Neural cell (in vitro differentiated cells): ENCODE results near the gene CYP4F22.

Experiments
- EP300 ChIP-seq: fragments of 450-650 bp; conservative IDR thresholded peaks from 2 replicates; pipeline ENCODE4 v1.6.1; 2014; ENCODE audit warnings: antibody characterized with exemption, mild to moderate bottlenecking, moderate library complexity; ENCODE audit not compliant: poor library complexity, severe bottlenecking
- EZH2 ChIP-seq: fragments of 200-600, 300-800 bp; shearing (Covaris generic), sonication (generic); IDR thresholded peaks from 2 replicates; pipeline ENCODE4 v1.6.1; 2014; ENCODE audit warnings: antibody characterized with exemption, low read length, borderline replicate concordance, mild to moderate bottlenecking; ENCODE audit not compliant: insufficient read depth, poor library complexity, severe bottlenecking
- POLR2AphosphoS5 ChIP-seq: IDR thresholded peaks from 2 replicates; pipeline ENCODE4 v1.6.1; 2012
- RAD21 ChIP-seq: fragments of 450-650 bp; conservative IDR thresholded peaks from 2 replicates; pipeline ENCODE4 v1.6.1; 2014; ENCODE audit warnings: antibody characterized with exemption, mild to moderate bottlenecking, moderate library complexity
- REST ChIP-seq: IDR thresholded peaks from 2 replicates; pipeline ENCODE4 v1.6.1; 2012; ENCODE audit warnings: borderline replicate concordance
- TAF1 ChIP-seq: IDR thresholded peaks from 2 replicates; pipeline ENCODE4 v1.6.1; 2012; ENCODE audit warnings: low read depth
- TF ChIP-seq, protein P1 (sequence below): fragments of 450-650 bp; IDR thresholded peaks from 2 replicates; pipeline ENCODE4 v1.5.1; 2014; ENCODE audit warnings: antibody characterized with exemption, mild to moderate bottlenecking, moderate library complexity; ENCODE audit not compliant: poor library complexity, severe bottlenecking

GRCh38 chr19:15584541-15585115, 76.3 kb downstream of the CYP4F22 start:
- TF ChIP-seq EZH2 (no peak), REST (no peak), RAD21 (no peak), EP300 (no peak), POLR2AphosphoS5 (no peak), TAF1 (no peak)
- TF ChIP-seq, protein P1, sequence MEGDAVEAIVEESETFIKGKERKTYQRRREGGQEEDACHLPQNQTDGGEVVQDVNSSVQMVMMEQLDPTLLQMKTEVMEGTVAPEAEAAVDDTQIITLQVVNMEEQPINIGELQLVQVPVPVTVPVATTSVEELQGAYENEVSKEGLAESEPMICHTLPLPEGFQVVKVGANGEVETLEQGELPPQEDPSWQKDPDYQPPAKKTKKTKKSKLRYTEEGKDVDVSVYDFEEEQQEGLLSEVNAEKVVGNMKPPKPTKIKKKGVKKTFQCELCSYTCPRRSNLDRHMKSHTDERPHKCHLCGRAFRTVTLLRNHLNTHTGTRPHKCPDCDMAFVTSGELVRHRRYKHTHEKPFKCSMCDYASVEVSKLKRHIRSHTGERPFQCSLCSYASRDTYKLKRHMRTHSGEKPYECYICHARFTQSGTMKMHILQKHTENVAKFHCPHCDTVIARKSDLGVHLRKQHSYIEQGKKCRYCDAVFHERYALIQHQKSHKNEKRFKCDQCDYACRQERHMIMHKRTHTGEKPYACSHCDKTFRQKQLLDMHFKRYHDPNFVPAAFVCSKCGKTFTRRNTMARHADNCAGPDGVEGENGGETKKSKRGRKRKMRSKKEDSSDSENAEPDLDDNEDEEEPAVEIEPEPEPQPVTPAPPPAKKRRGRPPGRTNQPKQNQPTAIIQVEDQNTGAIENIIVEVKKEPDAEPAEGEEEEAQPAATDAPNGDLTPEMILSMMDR = no peak
